ENCODE results near the gene AARS2. TPM values are rescaled to one million over a fixed set of nuclear protein-coding genes. Genes with fewer than 3 reads are reported as not detected.
"Not testable (repeated sequence)": the region's sequence is repeated elsewhere in the genome, so short reads cannot be mapped to it uniquely, and the experiment has no call there.

AARS2 gene
- total and polyA plus RNA-seq, 8 donors, result 2.9 to 19.3 (median 6.4) TPM

DNA sequence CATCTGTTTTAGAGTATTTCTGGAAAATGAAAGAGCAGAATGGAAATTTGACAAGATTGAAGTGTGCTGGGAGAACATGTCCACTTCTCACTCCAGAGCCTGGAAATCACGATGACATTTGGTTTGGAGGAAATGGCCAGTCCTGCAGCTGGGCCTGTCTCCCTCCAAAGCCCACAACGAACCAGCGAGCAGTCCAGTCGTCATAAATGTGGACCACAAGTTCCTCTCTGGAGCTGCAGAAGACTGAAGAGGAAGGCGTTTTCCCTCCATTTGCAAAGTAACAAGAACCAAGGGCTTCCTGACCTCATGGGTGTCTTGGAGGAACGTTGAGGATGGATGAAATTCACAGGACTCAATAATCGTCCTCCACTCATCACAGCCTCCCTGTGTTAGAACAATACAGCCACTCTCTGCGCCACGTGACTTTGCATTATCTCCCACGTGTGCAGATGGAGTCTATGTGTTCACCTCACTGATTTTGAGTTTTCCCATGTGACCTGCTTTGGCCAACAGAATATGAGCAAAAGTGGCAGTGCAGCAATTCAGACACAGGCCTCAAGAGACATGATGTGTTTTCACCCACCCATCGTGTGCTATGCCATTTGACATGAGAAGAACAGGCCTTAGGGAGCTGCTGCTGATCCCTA is 20.2 kb upstream of the AARS2 start:
- intact Hi-C loops (cut with DNase I; ENCODE audit: low total_unique reads), result no loop called here
- TF ChIP-seq POLR2AphosphoS5 (IDR thresholded peaks at IDR 0.05) (no peak), EP300 (IDR thresholded peaks at IDR 0.05) (no peak), POLR2A (IDR thresholded peaks at IDR 0.05) (no peak)
- TF ChIP-seq, protein P1, sequence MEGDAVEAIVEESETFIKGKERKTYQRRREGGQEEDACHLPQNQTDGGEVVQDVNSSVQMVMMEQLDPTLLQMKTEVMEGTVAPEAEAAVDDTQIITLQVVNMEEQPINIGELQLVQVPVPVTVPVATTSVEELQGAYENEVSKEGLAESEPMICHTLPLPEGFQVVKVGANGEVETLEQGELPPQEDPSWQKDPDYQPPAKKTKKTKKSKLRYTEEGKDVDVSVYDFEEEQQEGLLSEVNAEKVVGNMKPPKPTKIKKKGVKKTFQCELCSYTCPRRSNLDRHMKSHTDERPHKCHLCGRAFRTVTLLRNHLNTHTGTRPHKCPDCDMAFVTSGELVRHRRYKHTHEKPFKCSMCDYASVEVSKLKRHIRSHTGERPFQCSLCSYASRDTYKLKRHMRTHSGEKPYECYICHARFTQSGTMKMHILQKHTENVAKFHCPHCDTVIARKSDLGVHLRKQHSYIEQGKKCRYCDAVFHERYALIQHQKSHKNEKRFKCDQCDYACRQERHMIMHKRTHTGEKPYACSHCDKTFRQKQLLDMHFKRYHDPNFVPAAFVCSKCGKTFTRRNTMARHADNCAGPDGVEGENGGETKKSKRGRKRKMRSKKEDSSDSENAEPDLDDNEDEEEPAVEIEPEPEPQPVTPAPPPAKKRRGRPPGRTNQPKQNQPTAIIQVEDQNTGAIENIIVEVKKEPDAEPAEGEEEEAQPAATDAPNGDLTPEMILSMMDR (IDR thresholded peaks at IDR 0.05), result no peak
- WGBS, 5 donors, result 67 to 76% (median 71%) methylated on average over 11 of the region's 11 CpGs

GRCh38 chr6:44332585-44332984 is 19.4 kb upstream of the AARS2 start:
- H3K9me3 ChIP-seq, result no peaks in the 10 kb centered on the region
- TF ChIP-seq EP300 (IDR thresholded peaks at IDR 0.05), result no peak
- TF ChIP-seq, protein P1 (IDR thresholded peaks at IDR 0.05), result no peak
- no peak for TF ChIP-seq POLR2A (IDR thresholded peaks at IDR 0.05)
- no peak for TF ChIP-seq POLR2AphosphoS5 (IDR thresholded peaks at IDR 0.05)
- intact Hi-C loops (cut with DNase I; ENCODE audit: low total_unique reads), result no loop called here

More for the DNA sequence above, 20.2 kb upstream of the AARS2 start:
- H3K27ac ChIP-seq, result no peak overlapping the region
- peaks cover 0 to 29% (median 0%) of the 10 kb centered on the region in 3 donors for H3K27me3 ChIP-seq
- DNase-seq, result no peak
- H3K36me3 ChIP-seq, result no peaks in the 10 kb centered on the region
- H3K4me1 ChIP-seq, result no peaks in the 10 kb centered on the region
- H3K4me3 ChIP-seq, result no peak overlapping the region
- no peaks in the 10 kb centered on the region for H3K9me3 ChIP-seq

DNA sequence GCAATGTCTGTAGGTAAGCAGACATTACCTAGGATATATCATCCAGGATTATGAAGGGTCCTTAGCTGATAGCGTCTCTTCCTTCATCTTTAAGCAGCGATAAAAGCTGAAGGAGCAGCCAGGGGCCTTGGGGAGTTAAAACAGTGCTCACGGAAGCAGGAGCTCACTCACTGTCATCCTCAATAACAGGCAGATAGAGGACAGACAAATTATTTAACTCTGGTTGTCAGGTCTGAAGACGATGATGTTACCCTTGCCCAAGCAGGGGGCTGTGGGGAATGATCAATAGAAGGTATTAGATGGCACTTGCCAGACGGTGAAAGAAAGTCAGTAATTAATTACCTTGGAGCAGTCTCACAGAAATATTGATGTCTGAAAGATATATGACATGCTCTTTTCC is 16.7 kb upstream of the AARS2 start:
- intact Hi-C loops (cut with DNase I; ENCODE audit: low total_unique reads), result no loop called here

More at GRCh38 chr6:44332585-44332984, 19.4 kb upstream of the AARS2 start:
- peak in 1 of 2 donors; percentile 29 for DNase-seq
- Histone ChIP-seq H3K4me3 (no peak overlapping the region), H3K4me1 (no peaks in the 10 kb centered on the region), H3K27ac (no peak overlapping the region), H3K27me3 (peaks cover 0 to 36% (median 0%) of the 10 kb centered on the region in 3 donors), H3K36me3 (no peaks in the 10 kb centered on the region)
- 55 to 62% (median 58%) methylated on average over 7 of the region's 7 CpGs for WGBS, 5 donors

DNA sequence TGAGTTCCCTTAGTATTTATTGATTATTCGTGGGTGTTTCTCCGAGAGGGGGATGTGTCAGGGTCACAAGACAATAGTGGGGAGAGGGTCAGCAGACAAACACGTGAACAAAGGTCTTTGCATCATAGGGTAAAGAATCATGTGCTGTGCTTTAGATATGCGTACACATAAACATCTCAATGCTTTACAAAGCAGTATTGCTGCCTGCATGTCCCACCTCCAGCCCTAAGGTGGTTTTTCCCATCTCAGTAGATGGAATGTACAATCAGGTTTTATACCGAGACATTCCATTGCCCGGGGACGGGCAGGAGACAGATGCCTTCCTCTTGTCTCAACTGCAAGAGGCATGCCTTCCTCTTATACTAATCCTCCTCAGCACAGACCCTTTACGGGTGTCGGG is 15.1 kb upstream of the AARS2 start:
- H3K4me3 ChIP-seq; H3K36me3 ChIP-seq; intact Hi-C loops (cut with DNase I; ENCODE audit: low total_unique reads); DNase-seq; H3K9me3 ChIP-seq; H3K4me1 ChIP-seq; H3K27ac ChIP-seq: not testable (repeated sequence)
- WGBS, 5 donors, result 19 to 32% (median 26%) methylated on average over 4 to 7 of the region's 9 CpGs
- H3K27me3 ChIP-seq, result peaks cover 0 to 39% (median 0%) of the 10 kb centered on the region in 3 donors

More for the DNA sequence above, 16.7 kb upstream of the AARS2 start:
- Histone ChIP-seq H3K4me1 (no peaks in the 10 kb centered on the region), H3K36me3 (no peaks in the 10 kb centered on the region), H3K9me3 (no peaks in the 10 kb centered on the region), H3K27ac (no peak overlapping the region), H3K27me3 (peaks cover 0 to 49% (median 0%) of the 10 kb centered on the region in 3 donors), H3K4me3 (no peak overlapping the region)
- TF ChIP-seq POLR2AphosphoS5 (IDR thresholded peaks at IDR 0.05) (no peak), POLR2A (IDR thresholded peaks at IDR 0.05) (no peak), EP300 (IDR thresholded peaks at IDR 0.05) (no peak)
- TF ChIP-seq, protein P1 (IDR thresholded peaks at IDR 0.05), result no peak
- 64 to 70% (median 66%) methylated on average over 5 of the region's 5 CpGs for WGBS, 5 donors
- DNase-seq, result no peak

- H3K36me3 ChIP-seq, result no peaks in the 10 kb centered on the region
- WGBS, 5 donors, result 48 to 80% (median 70%) methylated on average over 2 of the region's 2 CpGs
- no peak for DNase-seq
- H3K4me1 ChIP-seq, result no peaks in the 10 kb centered on the region
- H3K9me3 ChIP-seq, result no peaks in the 10 kb centered on the region
- TF ChIP-seq POLR2AphosphoS5 (IDR thresholded peaks at IDR 0.05) (no peak), EP300 (IDR thresholded peaks at IDR 0.05) (no peak), POLR2A (IDR thresholded peaks at IDR 0.05) (no peak)
- TF ChIP-seq, protein P1 (IDR thresholded peaks at IDR 0.05), result no peak
- H3K27ac ChIP-seq, result no peak overlapping the region
- H3K4me3 ChIP-seq, result no peak overlapping the region
- peaks cover 0 to 38% (median 0%) of the 10 kb centered on the region in 3 donors for H3K27me3 ChIP-seq
- intact Hi-C loops (cut with DNase I; ENCODE audit: low total_unique reads), result no loop called here
Observed at GRCh38 chr6:44327760-44328159, 14.6 kb upstream of the AARS2 start.
